Tibial artery (tissue), 4 donors: Measurements from ENCODE around the gene UBE2E2.

ENCODE experiments used
- DNase-seq, 2 donors: peaks; one replicate each; pipeline ENCODE4 v3.0.0-alpha.2; 2019
- H3K27ac ChIP-seq, 2 donors: fragments of 200-600 bp; sonication (generic) in 1 of 2; 1 replicate in 1 of 2; 2 replicates in 1 of 2; pipeline ENCODE4 v1.5.1; 2018 to 2019; ENCODE audit warnings: mild to moderate bottlenecking in 1 of 2
- H3K27me3 ChIP-seq, 2 donors: fragments of 200-600 bp; sonication (generic) in 1 of 2; one replicate each; pipeline versions ENCODE4 v1.5.1 to v1.6.0; 2016 to 2019
- H3K36me3 ChIP-seq, 3 donors: fragments of 200-600 bp; sonication (generic) in 2 of 3; one replicate each; pipeline ENCODE4 v1.5.1; 2016 to 2019; ENCODE audit warnings: mild to moderate bottlenecking in 2 of 3
- H3K4me1 ChIP-seq, 4 donors: fragments of 200-600 bp; sonication (generic) in 2 of 4; 1 replicate in 3 of 4; 2 replicates in 1 of 4; pipeline ENCODE4 v1.5.1; 2016 to 2019
- H3K4me3 ChIP-seq, 2 donors: fragments of 200-600 bp; sonication (generic) in 1 of 2; 1 replicate in 1 of 2; 2 replicates in 1 of 2; pipeline ENCODE4 v1.5.1; 2018 to 2019; ENCODE audit warnings: mild to moderate bottlenecking in 2 of 2
- H3K9me3 ChIP-seq, 3 donors: fragments of 200-600 bp; sonication (generic) in 1 of 3; one replicate each; pipeline ENCODE4 v1.5.1; 2016 to 2019
- CTCF ChIP-seq, 2 experiments: fragments of 200-600 bp in 1 of 2; fragments of 450-650 bp in 1 of 2; IDR thresholded peaks; one replicate each; pipeline ENCODE4 v1.5.1; 2017 to 2019; ENCODE audit warnings: antibody characterized with exemption in 2 of 2, mild to moderate bottlenecking in 1 of 2, moderate library complexity in 1 of 2
- intact Hi-C: fragments of 100-400 bp; cut with DNase I; formaldehyde crosslinking; loops from one replicate; pipeline ENCODE4 v1.15.0; 2023; ENCODE audit warnings: low total_unique reads

UBE2E2 gene

GRCh38 chr3:23316924-23317323 lies 113.8 kb downstream of the UBE2E2 start:
- H3K27me3 ChIP-seq, result no peaks in the 10 kb centered on the region
- H3K27ac ChIP-seq, result no peak overlapping the region
- no peak for TF ChIP-seq CTCF (IDR thresholded peaks at IDR 0.05)
- no peaks in the 10 kb centered on the region for H3K9me3 ChIP-seq
- H3K4me3 ChIP-seq, result no peak overlapping the region
- intact Hi-C loops, result no loop called here
- no peak for DNase-seq
- H3K36me3 ChIP-seq, result no peaks in the 10 kb centered on the region
- peaks cover 0 to 20% (median 7%) of the 10 kb centered on the region in 4 donors for H3K4me1 ChIP-seq

GRCh38 chr3:23319366-23320312 lies 116.5 kb downstream of the UBE2E2 start:
- H3K27me3 ChIP-seq, result no peaks in the 10 kb centered on the region
- H3K36me3 ChIP-seq, result no peaks in the 10 kb centered on the region
- intact Hi-C loops, result no loop called here
- no peak for TF ChIP-seq CTCF (IDR thresholded peaks at IDR 0.05)
- no peak overlapping the region for H3K27ac ChIP-seq
- no peaks in the 10 kb centered on the region for H3K9me3 ChIP-seq
- no peak overlapping the region for H3K4me3 ChIP-seq
- peaks cover 0 to 30% (median 7%) of the 10 kb centered on the region in 4 donors for H3K4me1 ChIP-seq
- DNase-seq, result no peak

- H3K4me1 ChIP-seq, result peaks cover 0 to 31% (median 3%) of the 10 kb centered on the region in 4 donors
- TF ChIP-seq CTCF (IDR thresholded peaks at IDR 0.05), result no peak
- no peaks in the 10 kb centered on the region for H3K9me3 ChIP-seq
- H3K36me3 ChIP-seq, result no peaks in the 10 kb centered on the region
- intact Hi-C loops, result no loop called here
- no peak overlapping the region for H3K4me3 ChIP-seq
- H3K27ac ChIP-seq, result no peak overlapping the region
- no peaks in the 10 kb centered on the region for H3K27me3 ChIP-seq
- no peak for DNase-seq
Measured at GRCh38 chr3:23320586-23321570, 117.8 kb downstream of the UBE2E2 start.

GRCh38 chr3:23324745-23325144 lies 121.6 kb downstream of the UBE2E2 start:
- Histone ChIP-seq H3K27ac (no peak overlapping the region), H3K9me3 (no peaks in the 10 kb centered on the region), H3K4me1 (peaks cover 0 to 27% (median 0%) of the 10 kb centered on the region in 4 donors), H3K36me3 (no peaks in the 10 kb centered on the region), H3K27me3 (no peaks in the 10 kb centered on the region), H3K4me3 (no peak overlapping the region)
- intact Hi-C loops, result no loop called here
- TF ChIP-seq CTCF (IDR thresholded peaks at IDR 0.05), result no peak
- DNase-seq, result no peak

- DNase-seq, result no peak
- H3K36me3 ChIP-seq, result no peaks in the 10 kb centered on the region
- H3K4me1 ChIP-seq, result peaks cover 0 to 26% (median 0%) of the 10 kb centered on the region in 4 donors
- H3K27ac ChIP-seq, result no peak overlapping the region
- H3K27me3 ChIP-seq, result no peaks in the 10 kb centered on the region
- intact Hi-C loops, result no loop called here
- no peak overlapping the region for H3K4me3 ChIP-seq
- TF ChIP-seq CTCF (IDR thresholded peaks at IDR 0.05), result no peak
- no peaks in the 10 kb centered on the region for H3K9me3 ChIP-seq
Measured at GRCh38 chr3:23325466-23326065, 122.4 kb downstream of the UBE2E2 start.
